M059J (cell line): ENCODE data around the gene VWA1. TPM values are rescaled to one million over a fixed set of nuclear protein-coding genes. Genes with fewer than 3 reads are reported as not detected.
"Not testable (repeated sequence)": the region's sequence is repeated elsewhere in the genome, so short reads cannot be mapped to it uniquely, and the experiment has no call there.

Experiments
- DNase-seq: peaks from one replicate; pipeline ENCODE4 v3.0.0-alpha.2; 2012; ENCODE audit warnings: low read depth
- total RNA-seq: library from RNA; depleted of rRNA; stranded (reverse); fragments of >200 nt; shearing (Covaris generic); gene quantifications from 2 replicates; pipeline ENCODE4 v1.2.3, GENCODE V29; 2014

Gene VWA1
- total RNA-seq, 1 experiment from 2014 or later, result 1.1 TPM

GRCh38 chr1:1456683-1457255, 21.3 kb downstream of the VWA1 start:
- not testable (repeated sequence) for DNase-seq

- not testable (repeated sequence) for DNase-seq
Measured at GRCh38 chr1:1459156-1459555, 23.7 kb downstream of the VWA1 start.

GRCh38 chr1:1459711-1460110, 24.2 kb downstream of the VWA1 start:
- not testable (repeated sequence) for DNase-seq

DNA sequence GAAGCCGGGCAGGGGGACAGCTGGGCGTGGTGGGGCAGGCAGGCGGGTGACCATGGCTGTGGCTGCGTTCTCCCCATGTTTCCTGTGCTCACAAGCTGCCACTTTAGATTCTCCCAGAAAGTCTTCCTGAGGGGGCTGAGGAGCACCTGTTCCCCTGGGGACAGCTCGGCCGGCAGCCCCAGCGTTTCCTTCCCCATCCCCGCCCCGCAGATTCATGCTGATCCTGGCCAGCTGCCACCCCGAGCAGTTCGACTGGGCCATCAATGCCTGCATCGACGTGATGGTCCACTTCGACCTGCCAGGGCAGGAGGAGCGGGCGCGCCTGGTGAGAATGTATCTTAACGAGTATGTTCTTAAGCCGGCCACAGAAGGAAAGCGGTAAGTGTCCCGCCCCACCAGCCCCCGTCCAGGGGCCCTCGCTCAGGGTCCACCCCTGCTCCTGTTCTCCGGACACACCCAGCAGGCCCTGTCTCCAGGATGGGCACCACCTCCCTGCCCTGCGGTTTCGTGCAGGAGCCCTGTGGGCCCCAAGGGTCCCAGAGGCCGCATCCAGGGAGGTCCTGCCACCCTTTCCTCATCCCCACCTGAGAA, 25.1 kb downstream of the VWA1 start:
- no peak for DNase-seq

GRCh38 chr1:1461721-1462317, 26.3 kb downstream of the VWA1 start:
- DNase-seq, result no peak

DNA sequence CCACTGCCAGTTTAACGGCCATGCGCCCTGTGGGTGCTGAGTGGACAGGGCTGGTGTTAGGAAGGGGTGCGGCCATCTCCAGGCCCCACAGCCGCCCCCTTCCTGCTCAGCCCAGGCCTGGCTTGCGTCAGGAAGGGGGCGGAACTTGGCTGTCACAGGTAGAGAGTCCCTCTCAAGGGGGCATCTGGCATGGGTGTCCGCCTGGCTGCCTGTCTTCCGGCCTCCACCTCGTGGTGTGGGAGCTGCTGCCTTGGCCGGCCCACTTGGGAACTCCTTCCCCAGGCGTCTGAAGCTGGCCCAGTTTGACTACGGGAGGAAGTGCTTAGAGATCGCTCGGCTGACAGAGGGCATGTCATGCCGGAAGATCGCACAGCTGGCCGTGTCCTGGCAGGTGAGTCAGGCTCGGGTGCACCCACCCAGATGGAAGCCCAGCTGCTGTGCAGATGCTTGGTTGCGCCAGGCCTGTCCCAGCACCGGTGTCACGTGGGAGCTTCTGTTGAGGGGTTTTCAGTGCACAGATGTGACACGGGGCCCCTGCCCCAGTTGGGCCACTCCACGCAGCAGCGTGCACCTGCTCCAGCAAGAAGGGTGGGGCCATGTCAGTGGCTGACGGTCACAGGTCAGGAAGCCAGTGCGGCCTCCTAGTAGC, 27.0 kb downstream of the VWA1 start:
- DNase-seq, result no peak

- DNase-seq, result no peak
Measured at GRCh38 chr1:1463312-1463711, 27.8 kb downstream of the VWA1 start.

DNA sequence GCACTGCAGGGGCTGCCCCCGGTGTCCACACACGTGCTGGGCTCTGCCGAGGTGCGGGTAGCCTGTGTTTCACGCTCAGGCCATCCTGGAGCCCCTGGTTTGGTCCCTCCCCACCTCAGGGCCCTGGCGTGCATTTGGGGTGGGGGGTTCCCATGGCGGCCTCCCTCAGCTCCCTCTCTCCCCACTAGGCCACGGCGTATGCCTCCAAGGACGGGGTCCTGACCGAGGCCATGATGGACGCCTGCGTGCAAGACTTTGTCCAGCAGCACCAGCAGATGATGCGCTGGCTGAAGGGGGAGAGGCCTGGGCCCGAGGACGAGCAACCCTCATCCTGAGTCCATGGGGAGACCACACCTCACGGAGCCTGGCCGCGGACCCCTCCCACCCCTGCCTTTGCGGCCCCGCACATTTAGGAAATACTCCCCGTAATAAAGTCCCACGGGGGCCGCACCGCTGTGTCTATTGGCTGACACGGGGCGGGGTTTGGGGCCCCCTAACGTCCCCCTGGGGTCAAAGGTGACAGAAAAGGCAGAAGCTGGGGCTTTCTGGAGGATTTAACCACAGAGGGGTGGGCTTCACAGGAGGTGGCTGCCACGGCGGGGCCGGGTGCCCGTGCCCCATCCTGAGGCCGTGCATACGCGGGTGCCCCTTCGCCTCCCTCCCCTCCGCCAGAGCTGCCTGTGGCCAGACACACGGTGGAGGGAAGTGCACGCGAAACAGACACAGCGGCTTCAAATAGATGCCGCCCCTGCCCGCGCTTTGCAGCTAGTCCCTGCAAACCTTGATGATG, 32.9 kb downstream of the VWA1 start:
- DNase-seq, result not testable (repeated sequence)

GRCh38 chr1:1470626-1471388, 35.3 kb downstream of the VWA1 start:
- DNase-seq, result no peak

- peak; percentile 92 for DNase-seq
Measured at GRCh38 chr1:1471389-1472052, 36.0 kb downstream of the VWA1 start, which contains the start of gene ATAD3B. TSS of gene ATAD3B (plus strand) at chr1:1471765. CDS start at chr1:1471885, 120 bp downstream.

DNA sequence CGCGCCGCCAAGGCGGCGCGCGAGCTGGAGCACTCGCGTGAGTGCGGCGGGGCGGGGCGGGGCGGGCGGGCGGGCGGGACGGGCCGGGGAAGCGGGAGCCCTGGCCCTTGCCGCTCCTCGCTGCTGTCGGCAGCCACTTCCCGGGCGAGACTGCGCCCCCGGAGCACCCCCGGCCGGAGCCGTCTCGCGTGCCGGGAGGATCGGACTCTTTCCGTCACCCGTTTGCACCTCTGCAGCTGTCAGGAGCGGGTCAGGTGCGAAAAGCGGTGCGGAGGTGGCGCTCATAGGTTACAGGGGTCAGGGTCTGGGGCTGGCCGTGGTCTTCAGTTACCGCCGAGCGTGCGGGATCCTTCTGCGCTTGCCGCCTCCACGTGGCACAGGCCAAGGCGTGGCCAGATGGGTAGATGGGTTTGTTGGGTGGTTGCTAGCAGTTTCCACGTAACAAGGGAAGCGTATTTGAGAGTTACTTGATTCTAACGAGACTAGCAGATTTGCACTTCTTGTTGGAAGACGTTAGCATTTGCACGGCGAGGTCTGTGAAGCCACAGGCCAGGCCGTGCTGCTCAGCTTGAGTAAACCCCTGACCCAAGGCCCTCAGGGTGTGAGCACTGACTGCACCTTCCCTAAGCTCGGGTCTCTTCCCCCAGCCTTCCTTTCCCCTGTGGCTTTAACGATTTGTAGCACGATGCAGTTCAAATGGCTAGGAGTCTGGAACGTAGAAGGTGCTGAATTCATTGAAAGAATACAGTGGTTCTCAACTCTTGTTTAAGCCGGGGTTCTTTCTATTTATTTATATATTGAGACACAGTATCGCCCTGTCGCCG, 36.8 kb downstream of the VWA1 start:
- DNase-seq, result not testable (repeated sequence)

- not testable (repeated sequence) for DNase-seq
Measured at GRCh38 chr1:1476011-1476410, 40.5 kb downstream of the VWA1 start.

GRCh38 chr1:1477206-1477605, 41.7 kb downstream of the VWA1 start:
- DNase-seq, result no peak

- no peak for DNase-seq
Measured at GRCh38 chr1:1479547-1480487, 44.3 kb downstream of the VWA1 start.

- DNase-seq, result not testable (repeated sequence)
Measured at GRCh38 chr1:1480488-1480867, 45.0 kb downstream of the VWA1 start.

DNA sequence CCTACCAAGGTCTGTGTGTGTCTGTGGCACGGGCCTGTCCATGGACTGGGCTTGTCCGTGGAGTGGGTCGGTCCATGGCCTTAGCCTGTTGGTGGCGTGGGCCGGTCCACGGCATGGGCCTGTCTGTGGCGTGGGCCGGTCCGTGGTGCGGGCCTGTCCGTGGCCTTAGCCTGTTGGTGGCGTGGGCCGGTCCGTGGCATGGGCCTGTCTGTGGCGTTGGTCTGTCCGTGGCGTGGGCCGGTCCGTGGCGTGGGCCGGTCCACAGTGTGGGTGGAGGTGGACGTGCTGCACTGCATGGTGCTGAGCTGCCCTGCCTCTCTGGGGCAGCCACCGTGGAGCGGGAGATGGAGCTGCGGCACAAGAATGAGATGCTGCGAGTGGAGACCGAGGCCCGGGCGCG, 46.3 kb downstream of the VWA1 start:
- DNase-seq, result not testable (repeated sequence)

DNA sequence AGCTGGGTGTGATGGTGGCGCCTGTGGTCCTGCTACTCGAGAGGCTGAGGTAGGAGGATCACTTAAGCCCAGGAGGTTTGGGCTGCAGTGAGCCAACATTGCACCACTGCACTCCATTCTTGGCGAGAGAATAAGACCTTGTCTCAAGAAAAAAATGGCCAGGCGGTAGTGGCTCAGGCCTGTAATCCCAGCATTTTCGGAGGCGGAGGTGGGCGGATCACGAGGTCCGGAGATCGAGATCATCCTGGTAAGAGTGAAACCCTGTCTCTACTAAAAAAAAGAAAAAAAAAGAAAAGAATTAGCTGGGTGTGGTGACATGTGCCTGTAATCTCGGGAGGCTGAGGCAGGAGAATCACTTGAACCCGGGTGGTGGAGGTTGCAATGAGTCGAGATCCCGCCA, 47.4 kb downstream of the VWA1 start:
- DNase-seq, result no peak

DNA sequence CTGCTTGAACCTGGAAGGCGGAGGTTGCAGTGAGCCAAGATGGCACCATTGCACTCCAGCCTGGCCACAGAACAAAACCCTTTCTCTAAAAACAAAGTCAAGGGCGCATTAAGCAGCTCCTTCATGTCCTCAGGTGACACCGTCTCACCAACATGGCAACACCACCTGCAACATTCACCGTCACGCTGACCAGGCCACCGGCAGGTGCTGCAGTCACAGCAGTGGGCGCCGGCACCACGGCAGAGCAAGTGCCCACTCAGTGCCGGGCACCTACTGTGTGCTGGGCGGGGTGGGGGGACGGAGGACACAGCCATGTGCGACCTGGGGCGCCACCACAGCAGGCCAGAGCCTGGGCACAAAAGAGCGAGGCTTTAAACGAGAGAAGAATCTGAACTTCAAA, 48.2 kb downstream of the VWA1 start:
- no peak for DNase-seq
